Tibial artery (tissue), 4 donors: ENCODE results near the gene SLC9A1.

ENCODE experiments used
- DNase-seq, 2 donors: peaks; one replicate each; pipeline ENCODE4 v3.0.0-alpha.2; 2019
- H3K27ac ChIP-seq, 2 donors: fragments of 200-600 bp; sonication (generic) in 1 of 2; 1 replicate in 1 of 2; 2 replicates in 1 of 2; pipeline ENCODE4 v1.5.1; 2018 to 2019; ENCODE audit warnings: mild to moderate bottlenecking in 1 of 2
- H3K27me3 ChIP-seq, 2 donors: fragments of 200-600 bp; sonication (generic) in 1 of 2; one replicate each; pipeline versions ENCODE4 v1.5.1 to v1.6.0; 2016 to 2019
- H3K36me3 ChIP-seq, 3 donors: fragments of 200-600 bp; sonication (generic) in 2 of 3; one replicate each; pipeline ENCODE4 v1.5.1; 2016 to 2019; ENCODE audit warnings: mild to moderate bottlenecking in 2 of 3
- H3K4me1 ChIP-seq, 4 donors: fragments of 200-600 bp; sonication (generic) in 2 of 4; 1 replicate in 3 of 4; 2 replicates in 1 of 4; pipeline ENCODE4 v1.5.1; 2016 to 2019
- H3K4me3 ChIP-seq, 2 donors: fragments of 200-600 bp; sonication (generic) in 1 of 2; 1 replicate in 1 of 2; 2 replicates in 1 of 2; pipeline ENCODE4 v1.5.1; 2018 to 2019; ENCODE audit warnings: mild to moderate bottlenecking in 2 of 2
- H3K9me3 ChIP-seq, 3 donors: fragments of 200-600 bp; sonication (generic) in 1 of 3; one replicate each; pipeline ENCODE4 v1.5.1; 2016 to 2019
- intact Hi-C: fragments of 100-400 bp; cut with DNase I; formaldehyde crosslinking; loops from one replicate; pipeline ENCODE4 v1.15.0; 2023; ENCODE audit warnings: low total_unique reads
- TF ChIP-seq, protein P1 (sequence below), 2 experiments: fragments of 200-600 bp in 1 of 2; fragments of 450-650 bp in 1 of 2; IDR thresholded peaks; one replicate each; pipeline ENCODE4 v1.5.1; 2017 to 2019; ENCODE audit warnings: antibody characterized with exemption in 2 of 2, mild to moderate bottlenecking in 1 of 2, moderate library complexity in 1 of 2

The SLC9A1 gene

DNA sequence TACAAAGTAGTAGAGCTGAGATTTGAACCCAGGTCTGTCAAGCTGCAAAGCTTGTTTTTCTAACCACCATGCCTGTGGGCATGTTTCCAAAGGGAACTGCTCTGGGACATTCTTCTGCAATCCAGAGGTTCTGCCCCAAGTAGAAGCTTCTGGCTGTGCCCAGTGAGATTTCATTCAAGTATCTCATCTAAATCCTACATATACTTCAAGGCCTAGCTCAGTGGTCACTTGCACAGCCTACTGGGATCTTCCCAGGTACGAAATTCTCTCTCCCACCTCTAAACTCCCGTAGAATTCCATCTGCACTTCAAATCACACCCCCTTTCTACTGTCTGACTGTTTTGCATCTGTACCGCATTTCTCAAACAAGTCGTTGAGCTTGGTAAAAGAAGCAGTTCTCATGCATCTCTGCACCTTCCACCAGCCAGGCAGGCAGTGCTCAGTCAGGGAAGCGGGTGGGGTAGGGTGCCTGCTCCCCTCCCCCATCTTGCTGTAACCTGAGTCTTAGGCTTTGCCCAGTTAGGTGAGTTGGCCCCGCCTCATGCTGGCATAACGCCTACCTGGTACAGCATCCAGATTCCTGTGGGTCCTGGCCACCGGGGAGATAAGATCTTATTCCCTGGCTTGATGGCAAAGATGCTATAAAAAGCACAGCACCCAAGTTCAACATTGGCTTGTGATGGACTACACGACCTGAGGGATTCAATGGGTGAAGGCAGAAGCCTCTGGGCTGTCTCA, 13.5 kb downstream of the SLC9A1 start:
- no peaks in the 10 kb centered on the region for H3K27me3 ChIP-seq
- H3K27ac ChIP-seq: no peak overlapping the region
- intact Hi-C loops: no loop called here
- no peak overlapping the region for H3K4me3 ChIP-seq
- no peak for DNase-seq
- TF ChIP-seq, protein P1, sequence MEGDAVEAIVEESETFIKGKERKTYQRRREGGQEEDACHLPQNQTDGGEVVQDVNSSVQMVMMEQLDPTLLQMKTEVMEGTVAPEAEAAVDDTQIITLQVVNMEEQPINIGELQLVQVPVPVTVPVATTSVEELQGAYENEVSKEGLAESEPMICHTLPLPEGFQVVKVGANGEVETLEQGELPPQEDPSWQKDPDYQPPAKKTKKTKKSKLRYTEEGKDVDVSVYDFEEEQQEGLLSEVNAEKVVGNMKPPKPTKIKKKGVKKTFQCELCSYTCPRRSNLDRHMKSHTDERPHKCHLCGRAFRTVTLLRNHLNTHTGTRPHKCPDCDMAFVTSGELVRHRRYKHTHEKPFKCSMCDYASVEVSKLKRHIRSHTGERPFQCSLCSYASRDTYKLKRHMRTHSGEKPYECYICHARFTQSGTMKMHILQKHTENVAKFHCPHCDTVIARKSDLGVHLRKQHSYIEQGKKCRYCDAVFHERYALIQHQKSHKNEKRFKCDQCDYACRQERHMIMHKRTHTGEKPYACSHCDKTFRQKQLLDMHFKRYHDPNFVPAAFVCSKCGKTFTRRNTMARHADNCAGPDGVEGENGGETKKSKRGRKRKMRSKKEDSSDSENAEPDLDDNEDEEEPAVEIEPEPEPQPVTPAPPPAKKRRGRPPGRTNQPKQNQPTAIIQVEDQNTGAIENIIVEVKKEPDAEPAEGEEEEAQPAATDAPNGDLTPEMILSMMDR (IDR thresholded peaks at IDR 0.05): no peak
- no peaks in the 10 kb centered on the region for H3K36me3 ChIP-seq
- H3K4me1 ChIP-seq: peaks cover 0 to 93% (median 44%) of the 10 kb centered on the region in 4 donors
- no peaks in the 10 kb centered on the region for H3K9me3 ChIP-seq

DNA sequence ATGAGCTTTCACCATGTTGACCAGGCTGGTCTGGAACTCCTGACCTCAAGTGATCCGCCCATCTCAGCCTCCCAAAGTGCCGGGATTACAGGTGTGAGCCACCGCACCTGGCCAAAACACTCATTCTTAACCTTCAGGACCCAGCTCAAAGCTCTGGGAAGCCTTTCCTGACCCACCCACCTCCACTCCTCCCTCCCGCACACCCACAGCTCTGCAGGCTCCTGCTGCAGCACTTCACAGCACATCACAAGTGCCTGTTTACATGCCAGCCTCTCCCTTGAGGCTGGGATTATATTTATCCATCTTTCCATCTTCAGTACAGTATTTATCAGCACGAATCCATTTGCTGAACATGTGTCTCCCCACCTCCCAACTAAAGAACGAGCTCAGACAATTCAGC, 14.9 kb downstream of the SLC9A1 start:
- peaks cover 0 to 87% (median 35%) of the 10 kb centered on the region in 4 donors for H3K4me1 ChIP-seq
- H3K9me3 ChIP-seq: no peaks in the 10 kb centered on the region
- H3K36me3 ChIP-seq: no peaks in the 10 kb centered on the region
- TF ChIP-seq, protein P1 (IDR thresholded peaks at IDR 0.05): no peak
- H3K27ac ChIP-seq: no peak overlapping the region
- intact Hi-C loops: no loop called here
- H3K4me3 ChIP-seq: no peak overlapping the region
- no peak for DNase-seq
- H3K27me3 ChIP-seq: no peaks in the 10 kb centered on the region

GRCh38 chr1:27138927-27139326, 16.0 kb downstream of the SLC9A1 start:
- Histone ChIP-seq H3K27me3 (no peaks in the 10 kb centered on the region), H3K9me3 (no peaks in the 10 kb centered on the region), H3K27ac (no peak overlapping the region), H3K36me3 (no peaks in the 10 kb centered on the region), H3K4me3 (no peak overlapping the region), H3K4me1 (peaks cover 0 to 77% (median 29%) of the 10 kb centered on the region in 4 donors)
- no peak for DNase-seq
- intact Hi-C loops: no loop called here
- TF ChIP-seq, protein P1 (IDR thresholded peaks at IDR 0.05): no peak

- Histone ChIP-seq H3K9me3 (no peaks in the 10 kb centered on the region), H3K27me3 (no peaks in the 10 kb centered on the region), H3K36me3 (no peaks in the 10 kb centered on the region), H3K4me1 (peaks cover 0 to 71% (median 27%) of the 10 kb centered on the region in 4 donors), H3K4me3 (no peak overlapping the region), H3K27ac (no peak overlapping the region)
- TF ChIP-seq, protein P1 (IDR thresholded peaks at IDR 0.05): no peak
- DNase-seq: no peak
- intact Hi-C loops: no loop called here
Measured at GRCh38 chr1:27138368-27138767, 16.6 kb downstream of the SLC9A1 start.

DNA sequence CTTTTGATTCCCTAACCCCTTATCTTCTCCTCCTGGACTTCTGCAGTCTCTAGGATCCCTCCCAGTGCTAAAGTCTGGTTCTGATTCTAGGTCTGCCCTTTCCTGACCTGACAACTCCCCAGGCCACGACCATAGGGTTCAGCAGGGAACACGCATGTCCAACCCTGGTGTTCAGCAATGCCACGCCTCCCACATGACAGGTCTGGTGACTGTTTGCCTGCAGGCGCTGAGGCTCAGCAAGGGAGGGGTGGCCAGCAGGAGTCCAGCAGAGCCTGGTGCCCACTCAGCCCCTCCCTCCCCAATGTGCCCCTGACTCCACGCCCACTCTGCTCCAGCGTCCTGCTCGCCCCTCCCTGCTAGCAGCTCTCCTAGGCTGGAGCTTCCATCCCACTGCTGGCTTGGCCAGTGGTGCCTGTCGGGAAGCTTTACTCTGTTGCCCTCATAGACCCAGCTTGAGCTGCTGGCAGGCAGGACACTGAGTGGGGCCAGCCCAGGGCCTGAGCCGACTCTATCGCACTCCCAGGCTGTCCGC, 17.3 kb downstream of the SLC9A1 start:
- Histone ChIP-seq H3K4me1 (peaks cover 0 to 64% (median 24%) of the 10 kb centered on the region in 4 donors), H3K27ac (no peak overlapping the region)

More for the DNA sequence above, 17.3 kb downstream of the SLC9A1 start:
- TF ChIP-seq, protein P1 (IDR thresholded peaks at IDR 0.05): no peak
- H3K9me3 ChIP-seq: no peaks in the 10 kb centered on the region
- intact Hi-C loops: no loop called here
- H3K27me3 ChIP-seq: no peaks in the 10 kb centered on the region
- peak in 1 of 2 donors; percentile 47 for DNase-seq
- H3K4me3 ChIP-seq: no peak overlapping the region
- H3K36me3 ChIP-seq: no peaks in the 10 kb centered on the region
